HG03457 (cell line): ENCODE measurements around the gene OTUB1.

Experiments
- ATAC-seq: cut with Tn5 transposase; IDR thresholded peaks from one replicate; pipeline ENCODE4 v1.9.1; 2021; ENCODE audit warnings: moderate number of reproducible peaks; ENCODE audit not compliant: unreplicated experiment

OTUB1 gene

DNA sequence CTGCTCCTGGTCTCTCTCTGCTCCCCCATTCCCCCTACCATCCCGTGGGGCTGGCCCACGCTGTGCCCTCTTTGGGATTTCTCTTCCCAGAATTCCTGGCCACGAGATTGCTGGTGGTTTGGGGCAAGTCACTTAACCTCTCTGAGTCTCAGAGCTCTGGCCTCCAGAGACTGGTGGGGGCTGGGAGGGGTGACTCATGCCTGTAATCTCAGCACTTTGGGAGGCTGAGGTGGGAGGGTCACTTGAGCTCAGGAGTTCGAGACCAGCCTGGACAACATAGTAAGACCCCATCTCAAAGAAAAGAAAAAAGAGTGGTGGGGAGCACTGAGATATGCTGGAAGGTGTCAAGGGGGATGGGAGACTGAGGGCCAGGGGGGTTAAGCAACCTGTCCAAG, 18.3 kb downstream of the OTUB1 start:
- ATAC-seq = no peak

DNA sequence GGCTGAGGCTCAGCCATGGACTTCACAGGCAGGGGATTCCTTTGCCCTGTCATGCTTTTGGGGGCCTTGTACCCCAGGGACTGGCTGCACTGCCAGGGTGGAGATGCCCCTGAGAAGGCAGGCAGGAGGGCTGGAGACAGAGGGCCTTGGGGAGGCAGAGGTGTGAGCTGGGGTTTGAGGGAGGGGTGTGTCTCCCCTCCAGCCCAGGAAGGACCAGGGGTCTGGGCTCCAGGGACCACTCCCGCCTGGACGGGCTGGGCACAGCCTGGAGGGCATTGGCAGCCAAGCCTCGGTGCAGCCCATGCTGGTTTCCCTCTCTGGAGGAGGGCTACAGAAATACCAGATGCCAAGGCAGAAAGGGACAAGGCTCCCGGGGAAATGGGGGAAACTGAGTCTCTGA, 19.5 kb downstream of the OTUB1 start:
- ATAC-seq = no peak

DNA sequence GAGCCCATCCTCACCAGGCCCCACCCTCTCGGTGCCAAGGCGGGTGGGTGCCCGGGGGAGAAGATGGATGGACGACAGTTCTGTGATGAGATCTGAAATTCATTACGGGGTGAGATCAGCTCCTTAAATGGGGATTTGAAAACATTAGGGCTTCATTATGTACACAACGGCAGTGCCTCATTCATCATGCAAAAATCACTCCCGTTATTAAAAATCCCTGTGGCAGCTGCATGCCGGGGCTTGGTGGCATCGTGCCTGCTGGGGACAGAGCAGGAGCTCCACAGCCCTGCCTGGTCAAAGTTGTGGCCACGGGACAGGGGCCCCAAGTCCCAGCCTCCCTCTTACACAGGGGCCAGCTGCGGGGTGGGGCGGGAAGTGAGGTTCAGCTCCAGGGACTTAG, 20.2 kb downstream of the OTUB1 start:
- no peak for ATAC-seq

- no peak for ATAC-seq
These were observed 21.0 kb downstream of the OTUB1 start for GRCh38 chr11:64007160-64007628.

DNA sequence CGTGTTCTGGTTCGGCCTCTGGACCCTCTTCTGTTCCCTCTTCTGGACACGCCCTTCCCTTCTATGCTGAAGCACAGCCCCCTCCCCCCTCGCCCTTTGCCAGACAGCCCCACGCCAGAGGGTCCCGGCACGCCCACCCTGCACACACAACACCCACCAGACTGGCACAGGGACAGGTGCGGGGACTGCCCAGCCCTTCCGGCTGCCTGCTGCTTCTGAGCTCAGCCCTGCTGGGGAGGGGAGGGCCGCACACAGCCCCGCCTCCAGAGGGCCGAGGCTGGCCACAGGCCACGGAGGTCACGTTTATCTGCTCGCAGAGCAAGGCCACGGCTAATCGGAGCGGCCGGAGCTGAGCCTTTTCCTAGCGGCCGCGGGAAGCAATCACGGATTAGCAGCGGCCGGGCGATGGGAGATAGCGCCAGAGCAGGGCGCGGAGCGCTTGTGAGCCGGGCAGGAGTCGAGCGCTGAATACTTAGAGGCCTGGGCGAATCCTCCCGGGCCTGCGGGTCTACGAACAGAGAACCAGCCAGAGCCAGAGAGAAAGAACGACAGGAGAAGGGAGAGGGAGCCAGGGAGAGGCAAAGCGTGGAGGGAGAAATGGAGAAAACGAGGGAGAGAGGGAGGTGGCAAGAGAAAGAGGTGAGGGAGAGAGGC, 21.5 kb downstream of the OTUB1 start:
- ATAC-seq = no peak

GRCh38 chr11:64008283-64008913, 22.2 kb downstream of the OTUB1 start:
- ATAC-seq = no peak

DNA sequence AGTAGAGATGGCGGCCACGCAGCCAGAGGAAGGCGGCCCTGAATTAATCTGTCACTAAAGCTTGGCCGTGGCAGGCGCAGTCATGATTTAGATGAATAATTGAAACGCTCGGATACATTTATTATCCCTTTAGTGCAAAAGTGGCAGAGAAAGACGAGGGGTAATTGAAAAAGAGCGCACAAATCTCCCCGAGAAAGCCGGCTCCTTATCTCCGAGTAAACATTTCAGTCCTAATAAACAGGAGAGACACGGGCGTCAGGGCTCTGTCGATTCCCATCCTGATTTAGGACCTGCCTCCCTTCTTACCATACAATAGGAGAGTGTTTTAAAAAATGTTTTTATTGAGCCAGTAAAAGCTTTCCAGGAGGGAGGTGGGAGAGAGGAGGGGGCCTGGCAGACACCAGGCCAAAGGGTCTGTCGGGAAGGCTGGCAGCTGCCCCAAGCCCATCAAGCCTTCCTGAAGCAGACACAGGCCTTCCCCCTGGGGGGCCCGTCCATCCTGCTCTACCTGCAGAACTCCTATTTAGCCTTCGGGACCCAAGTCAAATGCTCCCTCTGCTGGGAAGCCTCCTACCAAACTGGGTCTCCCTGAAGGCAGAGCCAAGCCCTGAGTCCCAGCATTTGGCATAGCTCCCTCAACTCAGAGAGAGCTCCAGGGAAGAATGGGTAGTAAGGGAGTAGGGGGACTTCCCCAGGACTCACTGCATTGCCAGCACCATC, 22.8 kb downstream of the OTUB1 start:
- ATAC-seq = no peak

GRCh38 chr11:64009710-64010109, 23.5 kb downstream of the OTUB1 start:
- ATAC-seq = no peak

GRCh38 chr11:64010783-64011182, 24.5 kb downstream of the OTUB1 start:
- ATAC-seq = no peak

DNA sequence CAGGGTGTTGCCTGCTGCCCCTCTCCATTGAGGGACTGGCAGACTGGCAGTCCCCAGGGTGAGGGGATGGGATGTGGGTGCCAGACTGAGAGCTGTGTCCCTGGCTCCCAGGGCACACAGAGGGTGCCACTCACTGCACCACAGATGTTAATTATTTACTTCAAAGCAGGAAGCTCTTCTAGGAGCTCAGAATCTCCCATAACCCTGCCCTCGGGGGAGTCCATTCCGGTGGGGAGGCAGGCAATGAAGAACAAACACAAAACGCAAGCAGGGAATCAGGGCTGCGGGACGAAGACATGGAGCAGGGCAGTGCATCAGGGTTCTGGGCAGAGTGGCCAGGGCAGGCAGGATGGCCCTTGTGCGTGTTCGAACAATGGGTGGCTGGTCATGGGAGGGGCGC, 25.1 kb downstream of the OTUB1 start:
- no peak for ATAC-seq

GRCh38 chr11:64013141-64013896, 27.1 kb downstream of the OTUB1 start:
- ATAC-seq = no peak

- ATAC-seq = no peak
These were observed 28.1 kb downstream of the OTUB1 start for GRCh38 chr11:64014356-64014755.

DNA sequence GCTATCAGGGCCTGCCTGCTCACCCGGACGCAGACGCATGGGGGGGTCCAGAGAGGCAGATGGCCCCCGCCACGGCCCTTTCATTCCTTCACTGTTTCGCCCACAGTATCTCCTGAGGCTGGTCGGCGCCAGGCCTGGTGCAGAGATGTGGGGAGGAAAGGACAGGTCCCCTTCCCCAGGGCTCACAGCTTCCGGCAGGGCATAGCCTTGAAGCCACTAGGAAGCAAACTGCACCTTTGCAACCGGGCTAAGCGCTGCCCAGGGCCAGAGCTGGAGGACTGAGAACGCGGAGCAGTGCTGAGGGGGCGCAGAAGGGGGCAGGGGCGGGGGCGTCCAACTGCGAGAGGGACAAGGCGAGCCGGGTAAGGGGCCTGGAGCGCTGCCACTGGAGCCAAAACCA, 29.3 kb downstream of the OTUB1 start:
- no peak for ATAC-seq

DNA sequence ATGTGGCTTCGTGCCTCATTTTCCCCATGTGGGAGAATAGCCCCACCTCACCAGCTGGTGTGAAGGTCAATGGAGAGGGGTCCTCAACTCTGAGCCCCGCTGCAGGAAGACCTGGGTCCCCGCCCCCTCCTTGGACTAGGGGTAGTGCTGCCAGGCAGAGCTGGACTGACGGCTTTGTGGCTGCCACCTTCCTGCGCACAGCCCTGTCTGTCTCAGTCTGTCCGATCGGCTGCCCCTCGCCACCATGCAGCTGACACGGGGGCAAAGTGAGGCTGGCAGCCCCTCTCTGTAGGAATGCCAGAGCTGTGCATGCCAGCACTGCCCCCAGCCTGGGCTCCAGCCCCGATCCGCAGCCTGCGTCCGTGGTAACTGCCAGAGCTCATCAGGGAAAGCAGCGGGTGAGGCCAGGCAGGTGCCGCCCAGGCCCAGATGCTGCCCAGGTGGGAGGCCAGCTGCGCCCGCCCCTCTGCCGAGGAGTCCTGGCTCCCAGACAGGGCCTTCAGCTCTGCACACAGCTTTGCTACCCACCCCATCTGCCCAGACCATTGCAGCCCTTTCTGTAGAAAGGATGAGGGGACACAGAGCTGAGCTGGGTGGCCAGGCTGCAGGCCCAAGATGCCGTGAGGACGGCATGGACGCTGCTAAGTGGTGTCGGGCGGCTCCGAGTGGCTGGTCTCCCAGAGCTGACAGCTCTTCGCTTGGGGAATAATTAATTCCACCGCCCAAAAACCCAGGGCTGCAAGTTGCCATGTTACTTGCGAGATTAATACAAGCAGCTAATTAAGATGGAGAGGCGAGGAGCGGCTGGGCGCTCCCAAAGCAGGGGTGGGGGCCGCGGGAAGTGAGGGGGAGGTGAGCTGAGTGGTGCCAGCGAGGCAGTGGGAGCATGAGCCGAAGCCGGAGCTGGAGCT, 30.0 kb downstream of the OTUB1 start:
- ATAC-seq = no peak

DNA sequence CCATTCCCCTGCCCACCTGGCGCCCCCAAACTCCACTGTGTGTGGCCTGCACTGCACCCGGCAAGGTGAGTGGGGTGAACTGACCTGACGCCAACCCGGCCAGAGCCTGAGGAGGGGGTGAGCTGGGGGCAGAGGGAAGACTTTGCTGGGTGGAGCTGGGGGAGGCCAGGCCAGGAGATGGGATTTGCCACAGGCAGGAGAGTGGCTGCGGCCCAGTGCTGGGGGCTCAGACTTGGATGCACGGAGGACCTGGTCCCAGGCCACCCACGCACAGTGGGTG, 31.6 kb downstream of the OTUB1 start:
- no peak for ATAC-seq

GRCh38 chr11:64018310-64018709, 32.1 kb downstream of the OTUB1 start:
- ATAC-seq = no peak

DNA sequence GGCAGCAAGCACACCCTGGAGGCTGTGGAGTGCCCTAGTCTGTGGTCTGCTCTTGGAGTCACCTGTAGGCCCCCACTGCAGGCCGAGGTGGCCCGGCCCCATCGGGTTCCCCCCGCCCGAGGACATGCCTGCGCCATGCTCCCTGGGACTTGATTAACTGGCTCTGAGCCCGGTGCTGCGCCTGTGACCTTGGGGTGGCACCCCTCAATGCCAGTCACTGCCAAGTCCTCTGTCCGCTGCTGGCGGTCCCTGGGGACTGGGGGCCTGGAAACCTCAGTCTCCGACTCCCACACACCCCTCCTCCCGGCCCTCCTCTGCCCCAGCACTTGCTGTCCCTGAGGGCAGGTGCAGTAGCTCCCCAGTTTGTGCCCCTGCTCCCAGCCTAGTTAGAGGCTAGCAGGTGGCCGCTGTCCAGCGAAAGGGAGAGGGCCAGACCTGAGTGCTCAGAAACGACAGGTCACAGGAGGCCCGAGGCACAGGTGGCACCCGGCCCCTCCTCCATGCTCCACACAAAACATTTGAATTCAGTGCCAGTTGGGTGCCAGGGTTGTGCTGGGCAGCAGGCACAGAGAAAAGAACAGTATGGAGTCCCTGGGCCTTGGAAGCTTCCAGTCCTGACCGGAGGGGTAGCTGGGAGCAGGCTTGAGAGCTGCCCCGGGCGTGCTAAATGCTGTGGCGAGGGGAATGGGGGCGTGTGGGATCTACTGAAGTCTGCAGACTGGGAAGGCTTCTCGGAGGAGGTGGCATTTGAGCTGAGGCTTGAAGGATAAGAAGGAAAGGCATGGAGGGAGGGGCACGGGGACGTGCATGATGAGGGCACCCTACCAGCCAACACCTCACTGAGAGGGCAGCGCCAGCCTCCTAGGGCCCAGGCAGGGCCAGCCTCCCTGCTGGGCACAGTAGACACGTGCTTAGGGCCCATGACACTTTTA, 33.1 kb downstream of the OTUB1 start:
- ATAC-seq = no peak

DNA sequence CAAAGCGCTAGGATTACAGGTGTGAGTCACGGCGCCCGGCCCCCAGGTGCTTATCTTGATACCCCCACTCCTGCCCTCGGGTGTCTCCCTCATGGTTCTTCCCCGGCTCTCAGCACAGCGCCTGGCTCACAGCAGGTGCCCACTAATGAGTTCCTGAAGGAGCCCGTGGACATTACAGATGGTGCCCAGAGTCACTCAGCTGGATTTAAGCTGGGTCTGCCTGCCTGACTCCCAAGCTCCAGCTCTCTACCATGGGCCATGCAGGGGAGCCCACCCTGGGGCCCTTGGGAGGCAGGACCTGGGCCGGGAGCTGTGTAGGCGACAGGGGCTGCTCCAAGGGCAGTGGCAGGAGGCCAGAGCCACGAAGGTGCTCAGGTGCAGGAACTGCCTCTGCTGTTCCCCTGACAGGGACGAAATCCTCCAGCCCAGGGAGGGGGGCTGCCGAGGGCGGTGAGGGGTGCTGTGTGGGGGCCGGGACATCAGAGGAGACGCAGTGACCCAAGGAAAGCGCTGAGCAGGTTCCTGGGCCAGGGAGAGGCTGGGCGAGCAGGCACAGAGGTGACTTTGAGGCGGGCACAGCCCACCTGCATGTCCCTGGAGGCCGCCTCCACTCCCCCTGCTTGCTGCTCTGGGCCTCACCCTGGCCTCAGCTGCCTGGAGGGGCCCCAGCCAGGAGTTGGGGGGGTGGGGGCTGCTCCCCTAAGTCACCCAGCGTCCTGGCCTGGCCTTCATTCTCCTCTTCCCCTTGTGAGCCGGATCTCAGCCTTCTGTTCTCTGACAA, 34.9 kb downstream of the OTUB1 start:
- ATAC-seq = no peak

GRCh38 chr11:64021757-64022093, 35.5 kb downstream of the OTUB1 start:
- ATAC-seq = no peak
